ENCODE data around the gene RPS27.

The RPS27 gene

DNA sequence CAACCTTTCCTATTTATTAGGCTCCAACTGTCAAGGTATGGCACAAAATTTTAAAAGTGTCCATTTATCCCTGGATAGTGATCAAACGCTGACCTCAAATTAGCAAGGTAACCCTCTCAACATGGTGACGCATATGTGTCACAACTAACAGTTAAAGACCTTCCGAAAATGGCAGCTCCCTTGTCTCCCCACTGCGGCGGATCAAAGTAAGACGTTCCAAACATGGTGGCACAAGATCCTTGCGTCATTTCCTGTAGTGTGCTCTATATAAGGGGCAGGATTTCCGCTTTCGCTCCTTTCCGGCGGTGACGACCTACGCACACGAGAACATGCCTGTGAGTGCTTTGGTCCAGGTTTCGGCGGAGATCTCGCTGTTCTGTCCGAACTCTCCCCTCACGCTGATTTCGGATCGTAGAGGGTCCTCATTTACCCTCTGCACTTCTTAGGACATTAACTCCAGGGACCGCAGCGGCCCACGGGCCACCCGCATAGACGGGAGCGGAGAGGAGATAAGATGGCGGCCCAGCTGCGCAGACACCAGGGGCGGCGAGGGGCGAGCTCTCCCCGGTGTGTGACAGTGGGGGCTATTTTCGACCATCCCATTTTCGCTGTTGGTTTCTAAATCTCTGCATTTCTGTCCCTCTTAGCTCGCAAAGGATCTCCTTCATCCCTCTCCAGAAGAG is at the start of gene RPS27:
TSS of gene RPS27 (plus strand) at position 295 of the 683 bp plus-strand sequence. CDS start at position 330, 35 bp downstream.
- peak; percentile 87 for DNase-seq (ENCODE audit: low read depth)

DNA sequence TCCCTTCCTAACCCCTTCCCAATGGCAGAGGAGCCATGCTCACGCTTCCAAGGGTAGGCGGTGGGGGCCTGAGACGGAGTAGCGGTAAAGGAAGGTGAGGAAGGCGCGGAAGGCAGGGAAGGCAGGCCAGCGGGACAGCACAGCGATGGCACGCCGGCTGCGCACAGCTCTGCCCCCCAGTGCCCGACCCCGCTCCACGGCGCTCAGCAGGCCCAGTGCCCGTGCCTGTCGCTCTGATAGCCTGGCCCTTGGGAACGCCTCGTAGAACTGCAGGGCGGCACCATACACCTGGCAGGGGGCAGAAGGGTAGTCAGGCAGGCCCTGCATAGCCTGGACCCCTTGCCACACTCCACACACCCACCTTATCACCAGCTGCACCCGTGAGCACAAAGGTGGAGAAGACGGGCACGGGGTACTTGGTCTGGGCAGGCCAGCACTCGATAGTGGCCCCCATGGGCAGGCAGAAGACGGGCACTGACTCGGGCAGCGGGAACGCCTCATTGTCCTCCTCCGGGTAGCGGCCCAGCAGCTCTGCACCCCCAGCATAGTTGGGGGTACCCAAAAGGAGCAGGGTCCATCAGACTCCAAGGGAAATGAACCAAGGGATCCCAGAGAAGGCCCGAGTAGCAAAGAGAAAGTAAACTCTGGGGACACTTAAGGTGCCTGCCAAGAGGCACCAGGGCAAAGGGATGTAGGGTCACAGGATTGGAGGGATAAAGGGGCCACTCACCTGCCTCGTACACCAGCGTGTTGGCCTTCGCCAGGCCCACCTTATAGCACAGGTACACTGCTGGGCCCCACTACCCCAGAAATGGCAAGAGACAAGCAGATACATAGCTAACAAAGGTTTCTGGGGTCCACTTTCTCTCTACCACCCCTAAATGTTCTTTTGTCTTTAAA is 48.5 kb upstream of the RPS27 start:
- DNase-seq (ENCODE audit: low read depth) = no peak

DNA sequence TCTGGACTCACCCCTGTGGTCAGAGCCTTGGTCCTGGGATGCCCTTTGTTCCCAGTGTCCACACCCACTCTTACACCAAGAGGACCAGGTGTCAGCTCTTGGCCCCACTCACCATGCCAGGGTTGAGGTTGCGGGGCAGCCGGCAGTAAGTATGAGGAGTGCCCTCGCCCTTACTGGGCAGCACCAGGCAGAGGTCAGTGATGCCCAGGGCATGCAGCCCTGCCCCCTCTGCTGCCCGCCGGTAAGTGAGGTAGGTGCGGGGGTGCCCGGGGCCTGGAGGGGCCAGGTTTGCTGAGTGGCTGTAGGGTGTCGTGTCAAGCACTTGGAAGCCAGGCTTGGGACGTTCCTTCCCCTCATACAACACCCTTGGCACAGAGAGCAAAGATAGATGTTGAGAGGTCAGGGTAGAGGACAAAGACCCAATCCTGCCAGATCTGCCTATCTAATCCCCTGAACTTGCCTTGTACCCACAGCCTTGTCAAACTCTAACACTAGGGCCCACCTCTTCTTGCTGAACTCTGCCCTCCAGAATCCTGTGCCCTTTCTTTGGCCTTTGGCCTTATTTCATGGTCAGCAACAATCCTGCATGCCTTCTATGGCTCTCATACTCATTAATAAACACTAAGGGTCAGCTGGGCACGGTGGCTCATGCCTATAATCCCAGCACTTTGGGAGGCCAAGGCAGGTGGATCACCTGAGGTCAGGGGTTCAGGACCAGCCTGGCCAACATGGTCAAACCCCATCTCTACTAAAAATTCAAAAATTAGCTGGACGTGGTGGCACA is 47.6 kb upstream of the RPS27 start:
- DNase-seq (ENCODE audit: low read depth) = no peak

DNA sequence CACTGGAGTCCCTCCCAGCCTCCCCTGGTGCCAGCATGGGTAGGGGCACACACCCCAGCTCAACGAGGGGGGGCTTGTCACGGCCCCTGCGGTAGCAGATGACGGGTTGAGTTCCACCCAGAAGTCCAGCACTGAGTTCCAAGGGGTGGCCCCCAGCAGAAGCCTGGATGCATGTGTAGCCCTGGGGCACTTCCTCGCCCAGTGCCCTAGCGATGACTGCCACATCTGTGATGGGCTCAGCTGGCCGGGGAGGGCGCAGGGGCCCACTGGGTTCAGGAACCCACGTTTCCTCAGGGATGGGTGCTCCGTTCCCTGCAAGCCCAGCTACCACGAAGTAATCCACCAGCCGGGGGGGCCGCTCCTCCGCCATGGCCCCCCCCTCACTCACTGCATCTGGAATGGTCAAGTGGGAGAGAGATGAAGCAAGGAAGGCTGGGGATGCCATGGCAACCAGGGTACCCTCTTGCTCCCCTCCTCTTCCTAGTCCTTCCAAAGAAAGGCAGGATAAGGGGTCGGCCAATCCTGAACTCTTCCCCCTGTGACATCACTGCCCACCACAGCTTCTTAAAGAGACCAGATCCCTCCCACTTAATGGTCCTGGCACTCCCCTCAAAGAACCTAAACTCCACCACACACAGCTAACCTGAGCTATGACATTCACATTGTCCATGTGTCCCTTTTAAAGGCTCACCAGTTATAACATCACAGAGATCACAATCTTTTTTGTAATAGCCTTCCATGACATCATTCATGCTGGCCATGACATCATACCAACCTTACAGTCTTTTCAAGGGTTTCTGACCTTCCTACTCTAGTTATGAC is 46.3 kb upstream of the RPS27 start:
- DNase-seq (ENCODE audit: low read depth) = no peak

DNA sequence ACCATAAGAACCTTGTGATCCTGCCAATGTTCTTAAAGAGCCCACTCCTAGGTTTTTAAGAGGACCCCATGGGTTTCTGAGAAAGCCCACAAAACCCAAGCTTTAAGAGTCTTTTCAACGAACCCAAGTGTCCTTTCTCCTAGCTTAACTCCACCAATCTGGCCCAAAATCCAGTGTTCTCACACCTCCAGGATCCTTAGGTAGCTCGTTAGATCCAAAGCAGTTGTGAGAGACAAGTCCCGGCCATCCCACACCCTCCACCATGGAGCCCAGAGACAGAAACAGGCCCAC is 45.8 kb upstream of the RPS27 start:
- no peak for DNase-seq (ENCODE audit: low read depth)

DNA sequence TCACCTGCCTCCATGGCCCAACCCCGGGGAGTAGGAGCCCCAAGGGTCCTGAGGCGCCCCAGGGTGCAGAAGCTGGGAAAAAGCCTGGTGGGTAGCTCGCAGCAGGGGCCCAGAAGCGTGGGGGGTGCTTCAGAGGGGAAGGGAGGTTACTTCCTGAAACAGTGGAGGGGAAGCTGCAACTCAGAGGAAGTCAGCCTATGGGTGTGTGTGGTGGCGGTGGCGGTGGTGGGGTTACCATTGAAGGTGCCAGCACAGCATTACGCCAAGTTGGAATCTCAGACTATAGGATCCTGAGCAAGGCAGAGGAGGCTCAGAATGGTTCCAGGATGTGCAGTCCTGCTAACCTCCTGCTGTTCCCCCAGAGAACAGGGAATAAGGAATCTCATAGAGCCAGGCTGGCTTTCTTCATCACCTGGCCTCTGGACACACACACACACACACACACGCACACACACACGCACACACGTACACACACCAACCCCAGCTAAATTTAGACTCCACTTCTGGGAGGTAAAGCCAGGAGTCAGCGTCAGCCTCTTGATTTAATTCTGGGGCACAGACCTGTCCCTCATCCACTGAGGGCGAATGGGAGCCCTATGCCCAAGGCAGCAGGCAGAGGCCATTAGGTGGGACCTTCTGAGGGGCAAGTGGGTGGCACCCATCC is 45.3 kb upstream of the RPS27 start:
- peak; percentile 78 for DNase-seq (ENCODE audit: low read depth)

DNA sequence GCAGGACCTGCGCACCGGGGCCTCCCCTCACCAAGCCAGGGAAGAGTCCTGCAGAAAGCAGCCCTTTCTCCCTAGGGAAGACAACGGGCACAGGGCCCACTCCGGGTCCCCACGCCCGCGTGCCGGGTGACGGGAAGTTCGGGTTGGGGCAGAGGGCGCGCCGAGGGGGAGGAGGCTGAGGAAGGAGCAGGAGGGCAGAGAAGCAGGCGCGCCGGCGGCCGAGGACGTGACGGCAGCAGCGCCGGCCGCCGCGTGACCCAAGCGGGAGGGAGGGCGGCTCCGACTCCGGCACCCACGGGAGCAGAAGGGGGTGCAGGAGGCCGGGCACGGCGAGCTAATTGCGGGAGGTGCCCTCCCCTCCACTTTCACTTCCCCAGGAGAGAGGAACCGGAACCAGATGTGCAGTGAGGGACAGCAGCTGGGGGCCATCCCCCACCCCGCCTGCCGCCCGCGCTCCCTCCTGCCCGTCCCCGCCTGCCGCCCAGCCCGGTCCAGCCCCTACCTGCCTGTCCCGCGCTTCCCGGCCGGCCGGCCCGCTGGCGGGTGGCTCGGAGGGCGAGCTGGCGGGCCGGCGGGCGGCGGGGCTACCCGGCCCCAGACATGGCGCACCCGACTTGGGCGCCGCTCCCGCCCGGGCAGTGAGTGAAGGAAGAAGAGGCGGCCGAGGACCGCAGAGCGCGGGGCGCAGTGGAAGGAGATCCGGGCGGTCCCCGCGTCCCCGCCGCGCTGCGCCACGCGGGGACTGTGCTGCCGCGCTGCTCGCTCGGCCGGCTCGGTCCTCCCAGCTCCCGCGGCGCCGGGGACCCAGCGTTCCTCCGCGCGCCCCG is 44.6 kb upstream of the RPS27 start:
- peak; percentile 78 for DNase-seq (ENCODE audit: low read depth)

DNA sequence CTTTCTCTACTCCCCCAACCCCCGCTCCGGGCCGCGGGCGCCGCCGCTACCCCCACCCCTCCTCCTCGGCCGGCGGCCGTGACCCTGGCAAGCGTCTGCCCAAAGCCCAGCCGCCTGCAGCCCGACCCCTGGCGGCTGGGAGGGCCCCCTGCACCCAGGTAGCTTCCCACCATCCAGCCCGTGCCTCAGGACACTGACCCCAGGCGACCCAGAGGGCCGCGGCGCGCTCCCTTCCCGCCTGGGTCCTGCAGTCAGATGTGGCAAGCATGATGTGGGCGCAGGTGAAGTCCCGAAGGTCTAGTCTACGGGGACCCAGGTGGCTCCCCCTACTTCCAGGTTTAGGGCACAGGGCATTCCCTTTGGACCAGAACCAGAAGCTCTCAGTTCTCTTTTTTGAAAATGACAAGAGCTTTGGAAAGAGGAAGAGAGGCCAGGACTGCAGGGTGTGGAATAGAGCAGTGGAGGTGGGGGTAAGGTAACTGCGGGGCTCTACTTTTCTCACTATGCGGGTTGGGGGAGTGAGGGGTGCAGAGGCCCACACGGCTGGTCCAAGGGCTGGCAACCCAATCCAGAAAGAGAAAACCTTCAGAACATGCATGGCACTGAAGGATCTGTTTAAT is 43.8 kb upstream of the RPS27 start, which contains the start of gene DENND4B:
TSS of gene DENND4B (minus strand) at position 97 of the 620 bp plus-strand sequence. CDS start 2,344 bp downstream, outside the sequence.
- DNase-seq (ENCODE audit: low read depth) = peak; percentile 55

DNA sequence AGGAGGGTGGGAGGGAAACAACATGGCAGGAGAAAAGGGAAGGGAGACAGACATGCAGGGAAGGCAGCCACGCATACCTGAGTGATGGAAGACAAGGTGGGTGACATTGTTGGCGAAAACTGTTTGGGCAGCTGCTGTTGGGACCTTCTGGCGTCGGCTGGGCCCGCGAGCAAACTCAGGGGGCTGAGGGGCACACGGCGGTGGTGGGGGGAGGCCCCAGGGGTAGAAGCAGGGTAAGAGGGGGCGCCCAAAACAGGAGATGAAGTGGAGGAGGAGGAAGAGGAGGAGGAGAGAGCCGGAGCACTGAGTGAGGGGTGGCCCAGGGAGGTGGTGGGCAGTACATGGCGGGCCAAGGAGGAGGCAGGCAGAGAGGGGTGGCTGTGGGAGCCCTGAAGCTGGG is 39.4 kb upstream of the RPS27 start:
- no peak for DNase-seq (ENCODE audit: low read depth)

DNA sequence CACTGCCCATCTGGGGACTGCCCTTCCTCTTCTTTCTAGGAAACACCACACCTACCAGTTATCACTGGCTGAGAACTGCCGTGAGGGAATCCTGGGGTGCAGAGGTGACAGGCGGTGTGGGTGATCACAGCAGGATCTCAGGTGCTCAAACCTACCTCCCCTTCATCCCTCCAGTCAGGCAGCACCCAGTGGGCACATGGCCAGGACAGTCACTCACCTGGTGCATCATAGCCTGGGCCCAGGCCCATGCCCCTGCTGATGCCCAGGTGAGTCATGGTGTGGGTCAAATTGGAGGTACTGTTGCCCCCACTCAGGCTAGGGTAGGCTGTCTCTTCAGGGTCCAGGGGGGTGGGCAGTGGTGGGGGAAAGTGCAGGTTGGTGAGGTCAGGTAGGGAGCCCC is 38.8 kb upstream of the RPS27 start:
- no peak for DNase-seq (ENCODE audit: low read depth)

DNA sequence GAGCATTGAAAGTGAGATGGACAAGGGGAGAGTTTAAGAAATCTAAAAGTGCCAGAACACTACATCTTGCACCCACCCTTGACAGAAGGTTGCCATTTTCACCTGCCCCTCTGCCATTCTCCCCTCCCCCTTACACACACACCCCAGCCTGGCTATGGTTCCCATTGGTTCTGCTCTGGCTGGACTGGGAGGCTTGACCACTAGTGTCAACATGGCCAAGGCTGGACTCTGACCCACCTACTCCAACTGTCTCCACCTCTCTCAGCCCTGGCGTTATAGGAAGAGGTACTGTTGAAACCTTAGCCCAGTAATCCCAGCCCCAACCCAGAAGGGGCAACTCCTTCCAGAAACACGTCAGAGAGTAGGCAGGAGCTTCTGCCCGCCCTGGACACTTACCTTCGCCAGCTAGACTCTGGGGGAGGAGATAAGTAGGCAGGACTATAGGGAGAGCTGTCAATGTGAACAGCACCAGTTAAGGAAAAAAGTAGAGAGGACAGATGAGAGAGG is 36.6 kb upstream of the RPS27 start:
- DNase-seq (ENCODE audit: low read depth) = no peak

DNA sequence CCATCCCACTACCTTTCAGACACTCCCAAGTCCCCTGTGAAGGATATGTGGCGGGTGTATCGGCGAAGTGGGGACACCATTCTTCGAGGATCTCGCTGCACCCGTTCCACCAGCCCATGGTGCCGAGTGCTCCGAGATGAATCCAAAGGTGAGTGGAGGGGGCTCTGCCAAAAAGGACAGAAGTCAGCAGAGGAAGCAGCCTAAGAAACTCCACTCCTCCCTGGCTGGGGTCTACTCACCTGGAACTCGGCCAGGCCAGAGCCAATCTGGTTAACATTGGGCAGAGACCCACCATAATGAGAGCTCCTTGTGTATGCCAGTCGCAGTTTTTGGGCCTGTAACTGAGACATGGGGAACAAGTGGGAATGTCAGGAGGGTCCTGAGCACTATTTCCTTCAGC is 35.7 kb upstream of the RPS27 start:
- no peak for DNase-seq (ENCODE audit: low read depth)

DNA sequence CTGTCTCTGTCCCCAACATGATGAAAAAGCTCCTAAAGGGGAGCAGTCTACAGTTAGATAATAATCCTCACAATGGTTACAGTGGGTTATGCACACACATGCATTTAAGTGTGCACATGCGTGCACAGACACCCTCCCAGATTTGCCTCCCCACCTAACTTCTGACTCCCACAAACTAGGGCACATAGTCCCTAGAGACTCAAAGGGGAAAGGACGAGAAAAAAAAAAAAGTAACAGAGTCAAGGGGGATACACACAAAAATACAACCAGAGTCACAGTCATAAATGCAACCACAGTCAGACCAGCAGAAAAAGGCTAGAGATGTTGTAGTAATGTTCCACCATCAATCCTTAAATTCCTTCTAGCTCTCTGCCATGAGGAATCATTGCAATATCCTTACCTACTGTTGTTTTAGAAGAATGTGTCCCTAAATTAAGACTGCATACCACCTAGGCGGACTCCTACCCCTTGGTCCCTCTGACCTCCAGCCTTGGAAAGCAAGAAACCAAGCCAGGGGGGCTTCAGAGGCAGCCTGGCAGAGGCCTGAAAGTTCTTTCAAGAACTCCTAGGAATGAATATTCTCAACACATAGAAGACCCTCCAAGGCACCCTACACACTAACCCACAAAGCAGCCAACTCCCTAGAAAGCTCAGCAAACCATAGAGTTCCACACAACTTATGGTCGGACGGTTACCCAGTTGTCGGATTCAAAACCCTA is 33.4 kb upstream of the RPS27 start:
- no peak for DNase-seq (ENCODE audit: low read depth)

DNA sequence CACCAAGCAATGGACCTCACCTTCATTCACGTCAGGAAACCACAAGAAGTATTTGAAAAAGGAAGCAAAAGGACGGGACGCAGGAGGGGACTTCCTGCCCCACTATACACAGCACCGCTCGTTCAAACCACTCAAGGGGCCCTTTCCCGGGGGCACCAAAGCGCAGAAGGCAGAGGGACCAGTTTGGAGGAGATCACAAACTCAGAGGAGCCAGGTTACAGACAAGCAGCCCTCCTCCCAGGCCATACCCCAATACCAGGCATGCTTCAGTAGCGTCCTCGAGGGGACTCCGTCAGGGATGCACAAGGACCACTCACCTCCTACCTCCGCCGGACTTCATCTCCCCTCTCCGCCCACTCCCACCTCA is 32.8 kb upstream of the RPS27 start:
- peak; percentile 28 for DNase-seq (ENCODE audit: low read depth)

DNA sequence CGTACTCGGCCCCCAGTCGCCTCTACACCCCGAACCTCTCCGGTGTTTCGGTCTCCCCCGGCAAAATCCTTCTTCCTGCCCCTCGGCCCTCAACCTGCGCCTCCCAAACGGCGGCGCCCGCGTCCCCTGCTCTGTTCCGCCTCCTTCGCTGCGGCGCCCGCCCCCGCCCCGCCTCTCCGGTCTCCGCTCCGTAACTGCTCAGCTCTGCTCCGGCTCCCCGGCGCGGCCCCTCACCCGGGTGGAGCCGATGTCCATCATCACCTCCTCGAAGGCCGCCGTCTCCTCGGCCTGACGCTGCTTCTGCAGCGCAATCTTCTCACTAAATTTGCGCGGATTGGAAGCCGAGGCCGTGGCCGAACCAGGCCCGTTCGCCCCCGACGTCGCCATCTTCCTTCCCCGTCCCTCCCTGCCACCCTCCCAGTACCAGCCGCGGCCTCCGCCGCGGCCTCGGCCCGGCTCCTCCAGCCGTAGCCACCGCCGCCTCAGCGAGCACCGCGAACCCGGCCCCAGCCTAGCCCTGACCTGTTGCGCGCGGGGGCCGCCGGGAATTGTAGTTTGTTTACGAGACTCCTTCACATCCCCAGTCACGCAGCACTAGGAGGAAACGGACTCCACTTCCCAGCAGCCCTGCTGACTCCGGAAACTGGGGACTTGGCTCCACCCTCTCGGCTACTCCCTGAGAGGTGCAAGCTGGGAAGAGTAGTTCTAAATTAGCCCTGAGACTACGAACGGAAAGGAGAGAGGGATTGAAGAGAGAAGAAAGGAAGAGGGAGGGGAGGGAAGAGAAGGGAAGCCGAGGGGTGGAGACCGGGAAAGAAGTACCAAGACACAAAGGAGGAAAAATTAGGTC is 32.2 kb upstream of the RPS27 start, which contains the start of gene CRTC2:
TSS of gene CRTC2 (minus strand) at position 502 of the 850 bp plus-strand sequence. CDS start at position 387, 115 bp downstream.
- peak; percentile 97 for DNase-seq (ENCODE audit: low read depth)

DNA sequence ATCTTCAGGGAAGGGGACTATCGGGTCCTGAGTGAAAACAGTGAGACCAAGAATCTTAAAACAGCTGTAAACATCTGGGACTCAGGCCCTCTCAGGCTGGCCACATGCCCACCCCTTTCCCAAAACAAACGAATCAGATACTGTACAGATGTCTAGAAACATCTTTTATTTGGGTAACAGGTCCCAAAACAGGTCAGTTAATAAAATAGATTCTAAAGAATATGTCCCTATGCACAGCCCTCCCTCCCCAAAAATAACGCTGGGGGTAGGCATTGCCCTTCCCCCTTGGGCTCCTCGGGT is 31.7 kb upstream of the RPS27 start:
- no peak for DNase-seq (ENCODE audit: low read depth)

DNA sequence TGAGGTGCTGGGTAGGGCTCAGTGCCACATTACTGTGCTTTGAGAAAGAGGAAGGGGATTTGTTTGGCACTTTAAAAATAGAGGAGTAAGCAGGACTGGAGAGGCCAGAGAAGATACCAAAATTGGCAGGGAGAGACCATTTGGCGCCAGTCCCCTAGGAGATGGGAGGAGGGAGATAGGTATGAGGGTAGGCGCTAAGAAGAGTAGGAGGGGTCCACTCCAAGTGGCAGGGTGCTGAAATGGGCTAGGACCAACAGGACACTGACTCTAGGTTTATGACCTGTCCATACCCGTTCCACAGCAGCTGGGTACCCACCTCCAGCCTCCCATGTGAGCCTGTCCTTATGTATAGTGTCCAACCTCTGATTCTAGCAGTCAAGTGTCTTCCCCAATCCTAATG is 31.1 kb upstream of the RPS27 start:
- DNase-seq (ENCODE audit: low read depth) = no peak

DNA sequence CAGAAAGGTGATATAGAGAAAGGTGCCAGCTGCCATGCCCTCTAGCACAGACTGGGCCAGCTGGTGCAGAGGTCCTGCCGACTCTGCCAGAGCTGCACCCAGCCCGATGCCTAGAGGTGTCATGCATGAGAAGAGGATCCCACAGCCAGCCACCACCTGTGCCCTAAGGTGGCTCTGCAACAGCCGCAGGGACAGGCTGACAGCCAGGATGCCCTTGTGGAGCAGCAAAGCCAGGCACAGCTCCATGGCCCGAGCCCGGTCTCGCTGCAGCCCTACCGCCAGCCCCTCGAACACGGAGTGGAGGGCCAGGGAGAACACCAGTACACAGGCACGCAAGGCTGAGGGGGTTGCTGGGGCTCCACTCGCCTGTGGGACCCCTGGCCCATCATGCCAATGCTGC is 30.4 kb upstream of the RPS27 start:
- no peak for DNase-seq (ENCODE audit: low read depth)

Measured in T-helper 22 cell (primary cell).